NCI-H2227 (cell line): ENCODE measurements around the gene SH2D4B.
"Not testable (repeated sequence)": the region's sequence is repeated elsewhere in the genome, so short reads cannot be mapped to it uniquely, and the experiment has no call there.

Source experiments
- DNase-seq: peaks from one replicate; lab custom pipeline; 2025; ENCODE audit not compliant: unreplicated experiment; lab: John Stamatoyannopoulos, UW

Gene SH2D4B

DNA sequence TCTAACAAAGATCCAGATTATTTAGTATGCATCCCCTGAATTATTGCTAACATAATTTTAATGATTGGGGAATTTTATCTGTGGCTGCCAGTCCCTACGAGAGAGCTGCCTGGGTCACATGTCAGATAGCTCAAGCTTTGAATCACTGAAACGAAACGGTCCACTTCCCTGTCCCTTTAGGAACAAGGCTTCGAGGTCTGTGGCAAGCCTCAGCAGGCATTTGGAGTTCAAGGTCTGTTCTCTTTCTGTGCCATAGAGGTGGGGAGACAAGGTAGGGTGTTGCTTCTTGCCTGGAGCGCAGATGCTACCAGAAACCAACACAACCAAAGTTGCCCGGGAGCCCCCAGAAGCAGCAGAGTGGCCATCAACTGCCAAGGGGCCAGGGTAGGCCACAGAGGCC is 13.9 kb upstream of the SH2D4B start:
- DNase-seq, result no peak

DNA sequence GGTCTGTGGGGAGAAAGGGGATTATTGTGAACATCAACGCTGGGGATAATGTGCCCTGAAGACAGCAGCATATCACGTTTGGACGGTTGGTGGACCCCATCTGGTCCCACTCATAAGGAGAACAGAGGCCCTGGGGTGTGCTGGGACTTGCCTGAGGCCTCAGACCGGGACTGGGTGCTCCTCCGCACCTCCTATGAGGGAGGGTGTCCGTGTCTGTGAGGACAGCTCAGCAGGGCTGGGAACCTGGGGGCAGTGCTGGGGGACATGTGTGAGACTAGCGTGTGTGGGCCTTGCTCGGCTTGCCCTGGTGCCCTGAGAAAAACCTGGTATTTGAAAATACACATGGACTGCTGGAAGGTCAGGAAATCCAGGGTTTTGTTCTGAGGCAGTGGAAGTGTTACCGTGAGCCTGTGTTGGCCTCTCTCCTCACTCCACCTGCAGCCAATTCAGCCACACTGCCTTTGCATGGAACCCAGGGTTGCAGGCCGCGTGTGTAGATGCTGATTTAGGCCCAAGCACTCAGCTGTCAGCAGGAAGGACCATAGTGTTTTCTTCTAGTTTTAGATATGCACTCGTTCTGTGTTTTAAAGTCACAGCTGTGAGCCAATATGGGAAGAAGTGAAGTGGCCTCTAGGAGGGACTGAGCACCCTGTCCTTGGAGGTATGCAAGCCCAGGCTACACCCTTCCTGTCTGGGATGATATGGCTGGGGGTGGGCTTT is 13.4 kb upstream of the SH2D4B start:
- no peak for DNase-seq

DNA sequence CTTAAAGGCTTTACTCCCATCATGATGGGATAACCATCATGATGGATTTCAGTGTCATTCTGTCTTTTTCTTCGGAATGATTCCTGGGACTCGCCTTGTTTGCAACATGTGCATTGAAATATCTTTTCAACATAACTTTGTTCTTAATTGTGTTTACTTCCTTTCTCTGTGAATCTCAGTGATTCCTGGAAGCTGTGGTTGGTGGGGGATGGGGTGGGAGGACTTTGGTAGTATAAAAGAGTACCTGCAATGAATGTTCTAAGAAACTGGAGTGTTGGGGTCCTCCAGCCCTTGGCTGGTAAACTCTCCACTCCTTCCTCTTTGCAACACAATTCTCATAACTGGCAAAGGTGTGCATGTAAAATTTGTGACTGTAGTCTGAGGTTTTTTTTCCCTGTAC is 11.5 kb upstream of the SH2D4B start:
- DNase-seq, result no peak

DNA sequence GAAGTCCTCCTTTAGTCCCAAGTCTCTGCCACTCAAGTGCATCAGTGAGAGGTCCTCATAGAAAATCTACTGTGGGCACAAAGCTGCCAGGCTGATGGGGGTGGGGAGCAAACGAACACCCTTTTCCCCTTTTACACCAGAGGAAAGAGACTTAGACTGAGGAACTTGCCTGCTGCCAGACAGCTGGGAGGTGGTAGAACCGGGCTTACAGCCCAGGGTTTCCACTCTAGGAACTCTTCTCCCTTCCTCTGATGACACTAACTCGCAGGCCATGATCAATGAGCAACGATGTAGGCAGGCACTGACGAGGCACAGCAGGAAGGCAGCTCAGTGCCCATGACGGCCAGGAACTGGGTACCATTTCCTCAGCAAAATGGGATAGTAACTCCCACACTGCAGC is 11.0 kb upstream of the SH2D4B start:
- DNase-seq, result no peak

DNA sequence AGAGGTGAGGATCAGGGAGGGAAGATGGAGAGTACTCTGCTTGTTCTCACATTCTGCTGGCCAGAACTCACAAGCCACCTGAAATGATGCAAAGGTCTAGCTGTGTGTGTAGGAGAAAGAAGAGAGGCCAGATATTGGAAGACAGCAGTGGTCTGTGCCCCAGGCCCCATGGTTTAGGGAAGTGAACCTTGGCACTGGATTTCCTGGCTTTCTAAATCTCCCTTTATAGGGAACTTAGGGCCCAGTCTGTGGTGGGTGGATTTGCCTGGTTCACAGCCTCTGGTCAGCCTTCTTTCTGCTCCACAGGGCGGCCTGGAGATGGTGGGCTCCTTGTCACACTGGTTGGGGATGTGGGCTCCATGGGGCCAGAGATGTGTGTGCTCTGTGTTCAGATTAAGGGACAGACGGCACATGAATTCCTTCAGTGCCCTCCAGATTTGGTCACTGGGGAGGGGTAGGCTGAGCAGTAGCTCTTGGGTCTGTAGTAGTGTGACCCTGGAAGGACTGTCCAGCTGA is 9.5 kb upstream of the SH2D4B start:
- no peak for DNase-seq

DNA sequence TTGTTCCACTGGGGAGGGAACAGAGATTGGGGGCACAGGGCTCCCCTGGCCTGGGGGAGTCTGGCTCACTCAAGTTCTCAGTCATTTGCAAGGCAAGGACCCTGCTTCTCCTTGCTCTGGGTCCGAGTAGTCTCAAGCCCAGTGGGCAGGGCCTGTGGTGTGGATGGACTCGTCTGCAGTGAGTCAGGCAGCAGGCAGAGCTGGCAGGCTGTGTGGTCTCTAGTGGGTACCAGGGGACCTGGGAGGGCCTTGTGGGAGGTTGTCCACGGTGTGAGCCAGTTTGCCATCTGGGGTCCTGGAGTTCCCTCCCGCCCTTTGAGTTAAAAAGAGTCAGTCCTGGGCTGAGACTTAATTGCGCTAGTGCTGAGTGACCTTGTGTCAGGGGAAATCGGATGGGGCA is 8.8 kb upstream of the SH2D4B start:
- DNase-seq, result no peak

DNA sequence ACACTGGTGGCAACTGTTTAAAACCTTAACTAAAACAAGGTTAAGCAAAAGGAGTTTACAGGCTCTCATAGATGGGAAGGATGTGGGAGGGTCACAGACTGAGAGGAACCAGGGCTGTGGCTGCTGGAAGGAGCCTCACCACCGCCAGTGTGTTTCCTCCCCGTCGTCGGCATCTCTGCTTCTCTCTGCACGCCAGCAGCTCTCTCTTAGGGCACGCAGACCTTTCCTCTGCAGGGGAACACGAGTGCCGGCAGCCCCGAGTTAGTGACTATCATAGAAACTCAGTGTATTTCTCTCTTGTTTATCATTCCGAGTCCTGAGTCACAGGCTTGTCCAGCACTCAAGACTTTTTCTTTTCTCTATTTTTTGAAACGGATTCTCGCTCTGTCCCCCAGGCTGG is 8.1 kb upstream of the SH2D4B start:
- no peak for DNase-seq

DNA sequence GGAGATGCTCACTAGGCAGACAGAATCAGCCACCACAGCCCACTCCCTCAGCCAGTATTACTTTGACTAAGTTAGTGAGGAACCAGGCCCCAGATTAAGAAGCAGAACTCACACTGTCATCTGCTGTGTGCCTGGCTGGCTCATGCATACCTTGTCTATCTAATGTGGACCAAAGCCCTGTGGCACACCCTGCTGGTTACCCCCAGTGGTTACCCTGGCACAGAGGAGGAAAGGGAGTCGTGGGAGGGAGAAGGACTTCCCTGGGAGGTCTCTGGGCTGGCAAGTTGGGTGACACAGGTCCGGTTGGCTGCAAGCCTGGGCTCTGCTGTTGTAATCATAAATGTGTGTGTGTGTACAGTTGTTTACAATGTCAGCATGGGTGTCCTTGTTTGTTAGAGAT is 7.5 kb upstream of the SH2D4B start:
- no peak for DNase-seq

DNA sequence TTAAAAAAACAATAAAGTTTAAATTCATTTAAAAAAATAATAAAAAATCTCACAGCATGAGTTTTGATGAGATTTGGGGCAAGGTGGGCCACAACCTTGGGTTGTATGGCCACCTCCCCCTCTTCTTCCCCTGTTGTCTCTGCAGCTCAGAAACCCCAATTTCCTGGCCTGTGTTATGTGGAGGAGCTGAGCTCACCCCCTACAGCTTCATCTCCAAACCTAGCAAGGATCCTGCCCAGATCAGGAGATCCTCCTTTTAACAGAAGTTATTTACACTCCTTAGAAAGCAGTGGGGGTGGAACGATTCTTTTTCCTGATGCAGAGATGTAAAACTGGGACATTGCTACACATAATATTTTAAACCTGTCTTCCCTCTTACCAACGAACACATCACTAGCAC is 6.9 kb upstream of the SH2D4B start:
- no peak for DNase-seq

DNA sequence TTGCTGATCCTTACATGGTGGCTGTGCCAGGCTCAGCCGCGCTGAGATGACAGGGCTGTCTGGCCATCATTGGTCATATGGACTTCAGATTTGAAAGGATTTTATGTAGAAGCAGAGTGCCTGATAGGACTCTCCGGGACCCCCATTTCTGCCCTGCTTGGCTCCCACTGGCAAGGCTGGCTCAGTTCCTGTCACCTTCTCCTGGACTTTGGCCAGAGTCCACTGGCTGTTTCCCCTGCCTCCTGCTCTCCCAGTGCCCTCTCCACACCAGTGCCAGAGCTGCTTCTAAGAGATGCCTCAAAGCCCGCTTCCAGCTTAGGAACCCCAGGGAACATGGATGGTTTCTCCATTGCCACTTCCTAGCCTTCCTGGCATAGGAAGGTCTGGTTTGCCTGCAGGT is 5.1 kb upstream of the SH2D4B start:
- no peak for DNase-seq

DNA sequence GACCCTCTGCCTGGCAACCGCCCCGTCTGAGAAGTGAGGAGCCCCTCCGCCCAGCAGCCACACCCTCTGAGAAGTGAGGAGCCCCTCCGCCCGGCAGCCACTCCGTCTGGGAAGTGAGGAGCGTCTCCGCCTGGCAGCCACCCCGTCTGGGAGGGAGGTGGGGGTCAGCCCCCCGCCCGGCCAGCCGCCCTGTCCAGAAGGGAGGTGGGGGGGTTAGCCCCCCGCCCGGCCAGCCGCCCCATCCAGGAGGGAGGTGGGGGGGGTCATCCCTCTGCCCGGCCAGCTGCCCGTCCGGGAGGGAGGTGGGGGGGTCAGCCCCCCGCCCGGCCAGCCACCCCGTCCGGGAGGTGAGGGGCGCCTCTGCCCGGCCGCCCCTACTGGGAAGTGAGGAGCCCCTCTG is 3.6 kb upstream of the SH2D4B start:
- not testable (repeated sequence) for DNase-seq

DNA sequence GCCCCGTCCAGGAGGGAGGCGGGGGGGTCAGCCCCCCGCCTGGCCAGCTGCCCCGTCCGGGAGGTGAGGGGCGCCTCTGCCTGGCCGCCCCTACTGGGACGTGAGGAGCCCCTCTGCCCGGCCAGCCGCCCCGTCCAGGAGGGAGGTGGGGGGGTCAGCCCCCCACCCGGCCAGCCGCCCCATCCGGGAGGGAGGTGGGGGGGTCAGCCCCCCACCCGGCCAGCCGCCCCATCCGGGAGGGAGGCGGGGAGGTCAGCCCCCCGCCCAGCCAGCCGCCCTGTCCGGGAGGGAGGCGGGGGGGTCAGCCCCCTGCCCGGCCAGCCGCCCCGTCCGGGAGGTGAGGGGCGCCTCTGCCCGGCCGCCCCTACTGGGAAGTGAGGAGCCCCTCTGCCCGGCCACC is 3.1 kb upstream of the SH2D4B start:
- DNase-seq, result not testable (repeated sequence)

DNA sequence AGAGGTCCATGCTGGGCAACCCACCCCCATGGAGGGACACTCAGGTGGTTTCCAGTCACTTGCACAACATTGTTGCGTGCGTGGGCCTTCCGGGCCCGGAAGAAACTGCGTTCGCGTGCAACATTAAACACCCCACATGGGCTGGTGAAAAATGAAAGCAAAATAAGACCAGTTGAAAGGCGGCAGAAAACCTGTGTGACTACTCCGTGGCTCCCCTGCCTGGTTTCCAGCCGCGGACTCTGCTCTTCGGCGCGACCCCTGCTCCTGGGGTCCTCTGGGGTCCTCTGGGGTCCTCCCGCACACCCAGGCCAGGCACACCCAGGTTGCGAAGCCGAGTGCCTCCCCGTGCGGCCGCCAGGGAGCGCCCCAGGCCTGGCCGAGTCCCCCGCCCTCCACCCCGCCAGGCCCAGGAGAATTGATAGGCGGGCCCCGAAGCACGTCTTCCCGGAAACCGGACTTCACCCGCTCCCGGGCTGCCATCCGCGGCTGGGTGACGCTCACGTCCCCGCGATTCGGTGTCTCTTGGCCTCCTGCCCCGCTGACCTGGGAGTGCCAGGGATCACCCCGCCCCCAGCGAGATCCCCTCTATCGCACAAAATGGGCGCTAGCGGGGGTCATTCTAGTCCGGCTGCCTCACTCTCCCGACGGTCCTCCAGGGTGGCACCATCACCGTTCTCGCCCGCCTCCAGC is 1.9 kb upstream of the SH2D4B start:
- no peak for DNase-seq

DNA sequence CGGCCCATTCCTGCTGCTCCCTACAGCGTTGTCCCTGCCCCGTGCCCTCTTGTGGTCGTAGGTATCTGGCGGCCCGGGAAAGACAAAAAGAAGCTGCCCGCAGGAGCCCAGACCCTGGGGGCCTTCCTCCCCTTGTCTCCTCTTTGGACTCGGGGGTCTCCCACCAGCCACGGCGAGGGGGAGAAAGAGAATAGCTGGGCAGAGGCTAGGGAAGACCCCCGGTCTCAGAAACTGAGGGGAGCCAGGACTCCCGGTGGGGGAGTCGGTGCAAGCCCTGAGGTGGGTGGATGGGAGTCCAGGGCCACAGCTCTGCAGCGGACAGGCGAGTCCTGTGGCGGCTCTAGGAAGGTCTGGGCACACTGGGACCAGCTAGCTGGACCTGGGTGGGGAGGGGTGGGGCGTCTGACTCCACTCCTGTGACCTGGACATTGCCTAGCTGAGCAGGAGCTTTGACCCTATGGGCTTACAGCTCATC is 1.3 kb upstream of the SH2D4B start:
- DNase-seq, result no peak

DNA sequence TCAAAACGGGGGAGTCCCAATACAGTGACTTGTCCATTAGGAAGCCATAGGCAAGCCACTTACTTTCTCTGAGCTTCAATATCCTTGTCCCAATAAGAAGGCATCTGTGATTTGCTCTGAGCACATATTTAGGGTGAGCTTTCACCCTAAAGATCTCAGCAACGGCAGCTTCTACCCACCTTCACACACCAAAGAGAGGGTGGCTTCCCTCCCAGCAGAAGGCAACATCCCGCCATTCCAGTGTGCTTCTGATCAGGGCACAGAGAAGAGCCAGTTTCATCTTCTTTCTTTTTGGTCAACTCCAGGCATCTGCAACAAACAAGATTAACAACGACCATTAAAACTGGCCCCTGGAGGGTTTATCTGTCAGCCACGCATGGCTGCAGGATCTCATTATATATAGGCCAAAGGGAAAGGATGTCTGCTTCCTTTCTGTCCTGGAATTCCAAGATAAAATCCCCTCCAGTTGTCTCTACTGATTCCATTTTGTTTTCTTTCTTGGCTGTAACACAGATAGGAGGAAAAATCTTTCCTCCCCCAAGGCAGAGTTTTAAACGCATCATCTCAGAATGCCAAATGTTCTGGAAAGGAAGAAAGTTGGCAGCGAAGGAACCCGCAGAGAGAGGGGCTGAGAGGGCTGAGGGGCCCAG is 491 bp upstream of the SH2D4B start:
- DNase-seq, result no peak

DNA sequence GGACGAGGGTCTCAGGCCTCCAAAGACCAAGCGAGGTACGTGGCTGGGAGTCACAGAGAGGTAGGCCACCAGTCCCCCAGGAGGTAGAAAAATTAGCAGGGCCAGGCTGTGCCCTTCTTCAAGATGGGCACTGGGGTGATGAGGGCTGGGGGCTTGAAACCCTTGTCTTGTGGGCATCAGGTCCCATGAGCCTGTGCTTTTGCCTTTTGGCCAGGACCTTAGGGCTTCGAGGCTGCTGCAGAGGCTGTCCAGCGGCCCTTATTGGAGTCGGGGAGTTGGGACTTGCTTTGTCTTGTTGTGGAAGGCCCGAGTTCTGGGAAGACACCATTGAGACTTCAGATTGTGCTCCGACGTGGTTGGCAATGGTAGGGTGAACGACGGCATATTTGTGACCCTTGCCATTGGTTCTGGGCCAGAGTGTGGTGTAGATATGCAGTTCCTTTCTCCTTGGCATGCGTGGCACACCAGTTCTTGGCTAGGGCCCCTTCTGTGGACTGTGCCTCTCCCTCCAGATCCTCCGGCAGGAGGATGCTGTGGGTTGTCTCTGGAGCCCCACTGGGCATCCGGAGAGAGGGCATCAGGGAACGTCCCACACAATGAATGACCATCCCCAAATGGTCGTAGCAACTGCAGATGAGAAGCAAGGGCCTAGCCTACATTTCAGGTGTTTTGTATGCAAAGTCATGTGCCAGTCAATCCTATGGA is 931 bp downstream of the SH2D4B start:
- DNase-seq, result no peak

DNA sequence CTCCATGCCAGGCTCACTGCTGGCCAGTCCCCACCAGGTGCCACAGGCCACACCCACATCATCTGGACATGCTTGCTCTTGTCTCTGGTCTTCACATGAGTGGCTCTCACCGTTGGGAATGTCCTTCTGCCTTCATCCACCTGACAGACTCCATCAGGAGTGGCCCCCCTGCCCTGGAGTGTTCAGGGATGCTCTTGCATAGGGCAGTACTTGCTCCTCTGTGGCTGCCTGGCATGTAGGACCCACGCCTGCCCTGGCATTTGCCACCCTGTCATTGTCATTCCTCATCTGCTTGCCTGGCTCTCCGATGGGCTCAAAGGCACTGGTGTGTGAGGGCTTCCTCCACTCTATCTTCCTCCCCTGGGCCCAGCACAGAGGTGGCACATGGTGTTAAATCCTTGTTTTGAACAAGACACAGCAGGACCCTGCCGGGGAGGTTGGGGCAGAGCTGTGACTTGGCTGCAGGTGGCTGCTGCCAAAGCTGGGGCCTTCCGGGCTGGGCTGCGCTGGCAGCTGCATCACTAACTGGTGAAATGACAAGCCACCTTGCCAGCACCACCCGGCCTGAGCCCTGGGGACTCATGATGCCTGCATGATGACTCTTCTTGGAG is 1.8 kb downstream of the SH2D4B start:
- DNase-seq, result no peak

DNA sequence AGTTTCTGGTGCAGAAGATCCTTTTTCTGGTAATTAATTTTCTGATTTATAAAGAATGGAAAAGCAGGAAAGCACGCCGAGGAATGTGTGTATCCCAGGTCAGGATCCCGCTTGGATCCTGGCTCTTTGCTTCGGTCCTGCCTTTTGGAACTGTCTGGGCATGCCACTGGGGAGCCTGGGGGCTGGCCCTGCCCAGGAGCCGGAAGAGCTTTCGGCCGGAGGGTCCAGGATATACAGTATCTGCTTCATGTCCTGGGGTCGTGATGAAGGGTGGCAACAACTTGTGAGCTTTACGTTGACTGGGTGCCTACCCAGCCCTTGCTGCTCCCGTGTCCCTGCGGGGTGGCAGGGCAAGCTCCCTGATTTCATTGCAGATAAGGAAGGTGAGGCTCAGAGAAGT is 2.4 kb downstream of the SH2D4B start:
- DNase-seq, result no peak

DNA sequence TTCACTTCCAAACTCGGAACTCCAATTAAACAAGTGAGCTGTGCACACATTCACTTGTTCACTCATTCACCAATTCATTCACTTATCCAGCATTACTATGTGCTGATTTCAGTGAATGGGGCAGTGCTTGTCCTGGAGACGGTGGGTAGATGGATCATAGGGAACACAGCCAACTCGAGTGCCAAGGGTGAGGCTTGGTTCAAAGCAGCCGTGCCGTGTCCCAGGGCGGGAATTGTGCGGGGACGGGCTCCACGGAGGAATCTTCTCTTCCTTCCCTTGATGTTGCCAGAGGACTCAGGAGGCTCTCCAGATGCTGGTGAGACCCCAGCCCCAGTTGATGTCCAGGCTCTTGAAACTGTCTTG is 2.9 kb downstream of the SH2D4B start:
- DNase-seq, result no peak

DNA sequence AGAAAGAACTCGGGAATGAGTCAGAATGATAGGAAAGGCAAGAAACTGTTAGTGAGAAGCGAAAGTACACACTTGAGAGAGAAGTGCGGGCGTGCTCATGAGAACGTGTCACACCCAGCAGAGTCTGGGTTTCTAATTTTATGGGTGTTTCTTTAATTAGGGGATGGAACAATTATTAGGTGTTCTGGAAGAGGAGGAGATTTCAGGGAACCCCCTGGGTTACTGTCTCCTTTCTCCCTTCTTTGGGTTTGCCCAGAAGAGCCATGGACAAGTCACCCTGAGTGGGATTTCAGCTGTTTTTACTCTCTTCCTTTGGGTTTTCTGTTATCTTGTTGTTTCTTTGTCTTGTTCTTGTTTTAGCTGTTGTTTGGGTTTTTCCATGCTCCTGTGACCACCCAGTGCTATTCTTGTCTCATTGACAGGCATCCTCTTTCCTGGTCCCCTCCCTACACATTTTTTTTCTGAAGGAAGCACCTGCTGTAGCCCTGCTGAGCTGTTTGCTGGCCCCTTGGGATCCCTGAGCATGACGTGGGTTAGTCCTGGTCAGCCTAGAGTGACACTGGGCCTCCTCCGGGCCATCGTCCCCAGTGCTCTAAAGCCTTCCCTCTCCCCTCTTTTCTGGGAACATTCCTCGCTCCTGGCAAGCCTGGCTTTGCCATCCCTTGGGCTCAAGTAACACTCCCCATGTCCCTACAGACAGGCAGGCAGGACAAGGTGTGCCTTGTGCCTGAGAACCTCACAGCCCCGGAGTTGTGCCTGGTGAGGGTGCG is 3.5 kb downstream of the SH2D4B start:
- DNase-seq, result no peak
